Activated naive CD4-positive, alpha-beta T cell treated with anti-CD3 and anti-CD28 coated beads, Interleukin-2, amount 10 ng/mL, durations not matched to agents 7 days and 5 days (primary cell): Measurements from ENCODE around the gene DLAT.

ENCODE experiments used
- CTCF ChIA-PET: fragments of 350-600 bp; sonication (Branson Sonifier 250); formaldehyde crosslinking; loops from one replicate; lab custom pipeline; 2021; ENCODE audit warnings: antibody characterized with exemption; lab: Charles Lee
- DNase-seq: peaks from one replicate; pipeline ENCODE4 v3.0.0-alpha.2; 2020
- H3K27ac Mint-ChIP-seq: one replicate; pipeline ENCODE4 v1.8.0; 2021; ENCODE audit warnings: mild to moderate bottlenecking, moderate library complexity, mixed read lengths
- H3K27me3 Mint-ChIP-seq: one replicate; pipeline ENCODE4 v1.8.0; 2021; ENCODE audit warnings: mild to moderate bottlenecking, mixed read lengths
- H3K36me3 Mint-ChIP-seq: one replicate; pipeline ENCODE4 v1.8.0; 2021; ENCODE audit warnings: mixed read lengths
- H3K4me1 Mint-ChIP-seq: one replicate; pipeline ENCODE4 v1.8.0; 2021; ENCODE audit warnings: mixed read lengths
- H3K4me3 Mint-ChIP-seq: one replicate; pipeline ENCODE4 v1.8.0; 2021; ENCODE audit warnings: mild to moderate bottlenecking, moderate library complexity, mixed read lengths
- H3K9me3 Mint-ChIP-seq: one replicate; pipeline ENCODE4 v1.8.0; 2021; ENCODE audit warnings: mixed read lengths

DLAT gene

DNA sequence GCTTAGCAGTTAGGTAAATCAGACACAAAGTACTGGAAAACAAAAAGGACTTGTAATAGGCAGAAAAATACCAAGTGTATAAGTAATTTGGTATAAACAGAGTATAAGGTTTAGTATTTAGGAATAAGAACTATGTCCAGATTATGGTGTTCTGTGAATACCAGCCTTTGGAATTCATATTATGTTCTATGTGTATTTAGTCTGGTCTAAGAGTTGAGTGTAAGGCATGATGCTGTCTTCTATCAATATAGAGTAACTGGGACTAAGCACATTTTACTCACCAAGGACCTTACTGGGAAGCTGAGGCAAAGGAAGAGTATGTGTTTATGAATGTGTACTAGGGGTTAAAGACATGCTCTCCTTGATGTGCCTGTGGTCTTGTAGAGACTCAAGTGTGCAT lies 71.0 kb downstream of the DLAT start:
- CTCF ChIA-PET = no interaction called here

DNA sequence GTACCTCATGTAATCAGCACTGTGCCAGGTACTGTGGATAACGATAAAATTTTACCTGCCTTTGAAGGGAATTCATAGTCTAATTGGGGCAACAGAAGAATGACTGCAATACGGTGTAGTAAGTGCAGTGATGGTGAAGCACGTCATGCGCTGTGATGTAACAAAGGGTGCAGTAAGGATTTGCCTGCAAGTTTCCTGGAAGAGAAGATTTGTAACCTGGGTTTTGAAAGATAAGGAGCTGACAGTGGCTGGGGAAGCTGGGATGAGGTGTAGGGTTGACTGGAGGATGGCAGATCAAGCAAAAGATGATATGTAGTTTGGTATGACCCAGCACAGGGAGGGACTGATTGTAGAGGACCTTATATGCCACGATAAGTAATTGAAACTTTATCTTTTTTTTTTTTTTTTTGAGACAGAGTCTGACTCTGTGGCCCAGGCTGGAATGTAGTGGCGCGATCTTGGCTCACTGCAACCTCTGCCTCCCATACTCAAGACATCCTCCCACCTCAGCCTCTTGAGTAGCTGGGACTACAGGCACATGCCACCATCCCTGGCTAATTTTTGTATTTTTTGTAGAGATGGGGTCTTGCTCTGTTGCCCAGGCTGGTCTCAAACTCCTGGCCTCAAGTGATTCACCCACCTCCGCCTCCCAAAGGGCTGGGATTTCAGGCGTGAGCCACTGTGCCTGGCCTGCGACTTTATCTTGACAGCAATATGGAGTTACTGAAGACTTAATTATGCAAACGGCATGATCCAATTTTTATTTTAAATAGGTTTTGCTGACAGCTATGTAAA lies 72.7 kb downstream of the DLAT start:
- peaks cover 10% of the 10 kb centered on the region for H3K36me3 Mint-ChIP-seq
- CTCF ChIA-PET = no interaction called here
- DNase-seq = no peak
- no peaks in the 10 kb centered on the region for H3K9me3 Mint-ChIP-seq
- H3K27me3 Mint-ChIP-seq = no peaks in the 10 kb centered on the region
- no peak overlapping the region for H3K4me3 Mint-ChIP-seq
- H3K4me1 Mint-ChIP-seq = no peaks in the 10 kb centered on the region
- no peak overlapping the region for H3K27ac Mint-ChIP-seq

More for the DNA sequence above, 71.0 kb downstream of the DLAT start:
- Mint-ChIP-seq H3K4me3 (no peak overlapping the region), H3K27me3 (no peaks in the 10 kb centered on the region), H3K9me3 (no peaks in the 10 kb centered on the region), H3K36me3 (peaks cover 21% of the 10 kb centered on the region), H3K27ac (no peak overlapping the region), H3K4me1 (no peaks in the 10 kb centered on the region)
- no peak for DNase-seq

DNA sequence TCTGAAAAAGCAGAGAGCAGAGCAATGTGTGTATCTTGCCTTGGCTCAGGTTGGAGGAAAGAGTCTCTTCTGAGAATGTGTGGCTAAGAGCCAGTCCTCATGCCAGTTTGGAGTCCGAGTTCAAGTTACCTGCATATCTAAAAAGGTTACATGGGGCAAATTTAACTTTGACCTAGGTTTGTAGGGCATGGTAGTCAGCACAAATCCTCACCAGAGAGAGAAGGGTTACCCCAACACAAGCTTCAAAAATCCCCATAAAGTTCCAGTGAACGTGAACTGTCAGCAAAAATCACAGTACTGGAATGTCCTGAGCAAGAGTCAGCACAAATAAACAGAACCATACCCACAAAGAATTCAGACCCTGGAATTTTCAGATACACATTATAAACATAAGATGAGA lies 75.3 kb downstream of the DLAT start:
- no peak overlapping the region for H3K27ac Mint-ChIP-seq
- H3K9me3 Mint-ChIP-seq = no peaks in the 10 kb centered on the region
- no peaks in the 10 kb centered on the region for H3K4me1 Mint-ChIP-seq
- H3K27me3 Mint-ChIP-seq = no peaks in the 10 kb centered on the region
- no peak overlapping the region for H3K4me3 Mint-ChIP-seq
- no peak for DNase-seq
- CTCF ChIA-PET = no interaction called here
- peaks cover 5% of the 10 kb centered on the region for H3K36me3 Mint-ChIP-seq

DNA sequence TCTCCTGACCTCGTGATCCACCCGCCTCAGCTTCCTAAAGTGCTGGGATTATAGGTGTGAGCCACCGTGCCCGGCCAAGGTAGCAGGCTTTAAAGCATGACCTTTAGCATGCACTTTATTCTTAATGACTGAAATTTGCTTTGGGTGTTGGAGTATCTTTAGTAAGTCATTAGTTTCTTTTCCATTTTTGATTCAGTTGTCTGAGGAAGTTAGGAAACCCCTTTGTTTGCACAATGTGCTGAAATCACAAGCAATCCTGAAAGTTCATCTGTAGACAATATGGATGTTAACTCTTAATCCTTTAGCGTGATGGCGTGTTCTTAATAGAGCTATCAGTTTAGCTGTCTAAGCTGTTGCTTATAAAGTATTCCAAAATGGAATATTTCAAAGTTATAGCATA lies 78.2 kb downstream of the DLAT start:
- Mint-ChIP-seq H3K9me3 (no peaks in the 10 kb centered on the region), H3K4me1 (no peaks in the 10 kb centered on the region), H3K27ac (no peak overlapping the region), H3K36me3 (no peaks in the 10 kb centered on the region), H3K4me3 (no peak overlapping the region), H3K27me3 (no peaks in the 10 kb centered on the region)
- no peak for DNase-seq
- CTCF ChIA-PET = interaction anchor here (0.6 to 1.9 kb wide), 2 partner anchors 10 to 1364 kb away, joined by 3 to 8 read pairs; no protein-coding TSS in a partner anchor

DNA sequence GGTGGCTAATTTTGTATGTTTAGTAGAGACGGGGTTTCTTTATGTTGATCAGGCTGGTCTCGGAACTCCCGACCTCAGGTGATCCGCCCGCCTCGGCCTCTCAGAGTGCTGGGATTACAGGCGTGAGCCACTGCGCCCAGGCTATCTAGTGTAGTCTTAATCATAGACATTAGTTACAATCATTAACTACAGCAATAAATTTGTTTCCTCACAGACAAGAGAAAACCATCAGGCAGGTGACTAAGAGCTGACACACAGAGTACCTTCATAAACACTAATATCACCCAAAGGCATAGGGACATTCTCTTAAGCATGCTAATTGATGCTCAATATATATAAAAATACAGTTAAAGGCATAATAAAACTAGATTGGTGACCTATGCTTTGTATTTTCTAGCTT lies 80.9 kb downstream of the DLAT start:
- H3K4me1 Mint-ChIP-seq = no peaks in the 10 kb centered on the region
- no peak overlapping the region for H3K27ac Mint-ChIP-seq
- H3K4me3 Mint-ChIP-seq = no peak overlapping the region
- CTCF ChIA-PET = no interaction called here
- H3K9me3 Mint-ChIP-seq = no peaks in the 10 kb centered on the region
- H3K27me3 Mint-ChIP-seq = no peaks in the 10 kb centered on the region
- no peak for DNase-seq
- no peaks in the 10 kb centered on the region for H3K36me3 Mint-ChIP-seq
